Measurements from ENCODE around the gene CADM1. TPM values are rescaled to one million over a fixed set of nuclear protein-coding genes. Genes with fewer than 3 reads are reported as not detected.

Gene CADM1
- total and polyA plus RNA-seq, 10 of the 15 experiments (the other 5 are each of a cell fraction or from before 2014, with no cell fraction given) = 0.03 to 0.48 (median 0.15) TPM; not detected in 3

GRCh38 chr11:115437902-115438575 is 66.2 kb downstream of the CADM1 start:
- Histone ChIP-seq H3K4me1 (ENCODE audit: control insufficient read depth, insufficient read depth, low read length) (no peaks in the 10 kb centered on the region), H2AFZ (ENCODE audit: control insufficient read depth, low read depth, low read length) (no peak overlapping the region), H3K79me2 (ENCODE audit: control insufficient read depth, insufficient read depth, low read length) (no peaks in the 10 kb centered on the region), H3K4me3 (no peak overlapping the region), H4K20me1 (ENCODE audit: control insufficient read depth, insufficient read depth) (no peaks in the 10 kb centered on the region), H3K9me3 (replicated peaks; ENCODE audit: control insufficient read depth, insufficient read depth, low read length) (no peaks in the 10 kb centered on the region), H3K9ac (ENCODE audit: control insufficient read depth, insufficient read depth, low read length) (no peak overlapping the region), H3K27ac (ENCODE audit: control insufficient read depth, insufficient read depth) (no peak overlapping the region), H3K27me3 (replicated peaks in 1 of 2; ENCODE audit: control insufficient read depth in 2 of 2, insufficient read depth in 2 of 2, low read length in 1 of 2) (no peaks in the 10 kb centered on the region; a peak in 2 of 4 replicates), H3K36me3 (ENCODE audit: control insufficient read depth in 2 of 2, insufficient read depth in 2 of 2, low read length in 1 of 2) (no peaks in the 10 kb centered on the region), H3K4me2 (ENCODE audit: control insufficient read depth, insufficient read depth) (no peak overlapping the region)
- ChIA-PET CTCF (interaction anchor here (0.7 kb wide), 1 partner anchor 42 kb away, joined by 3 read pairs; no protein-coding TSS in a partner anchor), POLR2A (no interaction called here), SMC1A (ENCODE audit: uncharacterized antibody, unreplicated experiment) (interaction anchor here (1.1 to 1.3 kb wide), 2 partner anchors 31 to 778 kb away, joined by 3 read pairs; no protein-coding TSS in a partner anchor), RAD21 (ENCODE audit: unreplicated experiment) (no interaction called here)
- ATAC-seq = no peak
- in situ Hi-C loops (cut with MboI) = no loop called here
- no peak for TF ChIP-seq RUNX3 (IDR thresholded peaks at IDR 0.05; ENCODE audit: low read length)
- no peak for TF ChIP-seq TCF12 (IDR thresholded peaks at IDR 0.05; ENCODE audit: low read depth, low read length)
- TF ChIP-seq, protein P1, sequence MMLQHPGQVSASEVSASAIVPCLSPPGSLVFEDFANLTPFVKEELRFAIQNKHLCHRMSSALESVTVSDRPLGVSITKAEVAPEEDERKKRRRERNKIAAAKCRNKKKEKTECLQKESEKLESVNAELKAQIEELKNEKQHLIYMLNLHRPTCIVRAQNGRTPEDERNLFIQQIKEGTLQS (IDR thresholded peaks at IDR 0.05; ENCODE audit: borderline replicate concordance, extremely low read depth, low read depth, low read length) = no peak
- TF ChIP-seq MTA3 (IDR thresholded peaks at IDR 0.05; ENCODE audit: borderline replicate concordance, low read length) = no peak
- TF ChIP-seq SIN3A (IDR thresholded peaks at IDR 0.05; ENCODE audit: low read depth, low read length) = no peak
- no peak for TF ChIP-seq RAD21 (IDR thresholded peaks at IDR 0.05; ENCODE audit: insufficient read depth, low read depth, low read length)
- no peak for TF ChIP-seq JUNB (IDR thresholded peaks at IDR 0.05)
- no peak for TF ChIP-seq CHD4 (IDR thresholded peaks at IDR 0.05)
- no peak for TF ChIP-seq NFYB (IDR thresholded peaks at IDR 0.05; ENCODE audit: insufficient read depth, low read depth, low read length)
- TF ChIP-seq, protein P2, sequence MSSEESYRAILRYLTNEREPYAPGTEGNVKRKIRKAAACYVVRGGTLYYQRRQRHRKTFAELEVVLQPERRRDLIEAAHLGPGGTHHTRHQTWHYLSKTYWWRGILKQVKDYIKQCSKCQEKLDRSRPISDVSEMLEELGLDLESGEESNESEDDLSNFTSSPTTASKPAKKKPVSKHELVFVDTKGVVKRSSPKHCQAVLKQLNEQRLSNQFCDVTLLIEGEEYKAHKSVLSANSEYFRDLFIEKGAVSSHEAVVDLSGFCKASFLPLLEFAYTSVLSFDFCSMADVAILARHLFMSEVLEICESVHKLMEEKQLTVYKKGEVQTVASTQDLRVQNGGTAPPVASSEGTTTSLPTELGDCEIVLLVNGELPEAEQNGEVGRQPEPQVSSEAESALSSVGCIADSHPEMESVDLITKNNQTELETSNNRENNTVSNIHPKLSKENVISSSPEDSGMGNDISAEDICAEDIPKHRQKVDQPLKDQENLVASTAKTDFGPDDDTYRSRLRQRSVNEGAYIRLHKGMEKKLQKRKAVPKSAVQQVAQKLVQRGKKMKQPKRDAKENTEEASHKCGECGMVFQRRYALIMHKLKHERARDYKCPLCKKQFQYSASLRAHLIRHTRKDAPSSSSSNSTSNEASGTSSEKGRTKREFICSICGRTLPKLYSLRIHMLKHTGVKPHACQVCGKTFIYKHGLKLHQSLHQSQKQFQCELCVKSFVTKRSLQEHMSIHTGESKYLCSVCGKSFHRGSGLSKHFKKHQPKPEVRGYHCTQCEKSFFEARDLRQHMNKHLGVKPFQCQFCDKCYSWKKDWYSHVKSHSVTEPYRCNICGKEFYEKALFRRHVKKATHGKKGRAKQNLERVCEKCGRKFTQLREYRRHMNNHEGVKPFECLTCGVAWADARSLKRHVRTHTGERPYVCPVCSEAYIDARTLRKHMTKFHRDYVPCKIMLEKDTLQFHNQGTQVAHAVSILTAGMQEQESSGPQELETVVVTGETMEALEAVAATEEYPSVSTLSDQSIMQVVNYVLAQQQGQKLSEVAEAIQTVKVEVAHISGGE (CRISPR knock-in tag; IDR thresholded peaks at IDR 0.05) = no peak
- TF ChIP-seq NKRF (conservative IDR thresholded peaks at IDR 0.05) = no peak
- TF ChIP-seq, protein P3, sequence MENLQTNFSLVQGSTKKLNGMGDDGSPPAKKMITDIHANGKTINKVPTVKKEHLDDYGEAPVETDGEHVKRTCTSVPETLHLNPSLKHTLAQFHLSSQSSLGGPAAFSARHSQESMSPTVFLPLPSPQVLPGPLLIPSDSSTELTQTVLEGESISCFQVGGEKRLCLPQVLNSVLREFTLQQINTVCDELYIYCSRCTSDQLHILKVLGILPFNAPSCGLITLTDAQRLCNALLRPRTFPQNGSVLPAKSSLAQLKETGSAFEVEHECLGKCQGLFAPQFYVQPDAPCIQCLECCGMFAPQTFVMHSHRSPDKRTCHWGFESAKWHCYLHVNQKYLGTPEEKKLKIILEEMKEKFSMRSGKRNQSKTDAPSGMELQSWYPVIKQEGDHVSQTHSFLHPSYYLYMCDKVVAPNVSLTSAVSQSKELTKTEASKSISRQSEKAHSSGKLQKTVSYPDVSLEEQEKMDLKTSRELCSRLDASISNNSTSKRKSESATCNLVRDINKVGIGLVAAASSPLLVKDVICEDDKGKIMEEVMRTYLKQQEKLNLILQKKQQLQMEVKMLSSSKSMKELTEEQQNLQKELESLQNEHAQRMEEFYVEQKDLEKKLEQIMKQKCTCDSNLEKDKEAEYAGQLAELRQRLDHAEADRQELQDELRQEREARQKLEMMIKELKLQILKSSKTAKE (IDR thresholded peaks at IDR 0.05; ENCODE audit: low read depth, poor library complexity, severe bottlenecking) = no peak
- no peak for TF ChIP-seq BHLHE40 (IDR thresholded peaks at IDR 0.05; ENCODE audit: borderline replicate concordance in 1 of 2, low read depth in 2 of 2, low read length in 1 of 2)
- TF ChIP-seq IRF3 (IDR thresholded peaks at IDR 0.05) = no peak
- BruUV-seq (replicated peaks) = no TSS peak
- DNase-seq (ENCODE audit: low read depth, low spot score) = no peak
- WGBS (ENCODE audit: insufficient coverage, insufficient replicate concordance, low lambda C conversion rate, missing lambda C conversion rate) = 63% methylated on average over 7 of the region's 7 CpGs
- intact Hi-C loops (cut with micrococcal nuclease; ENCODE audit: unreplicated experiment) = no loop called here
- FAIRE-seq = no peak
